ENCODE measurements around the gene GMDS.

DNA sequence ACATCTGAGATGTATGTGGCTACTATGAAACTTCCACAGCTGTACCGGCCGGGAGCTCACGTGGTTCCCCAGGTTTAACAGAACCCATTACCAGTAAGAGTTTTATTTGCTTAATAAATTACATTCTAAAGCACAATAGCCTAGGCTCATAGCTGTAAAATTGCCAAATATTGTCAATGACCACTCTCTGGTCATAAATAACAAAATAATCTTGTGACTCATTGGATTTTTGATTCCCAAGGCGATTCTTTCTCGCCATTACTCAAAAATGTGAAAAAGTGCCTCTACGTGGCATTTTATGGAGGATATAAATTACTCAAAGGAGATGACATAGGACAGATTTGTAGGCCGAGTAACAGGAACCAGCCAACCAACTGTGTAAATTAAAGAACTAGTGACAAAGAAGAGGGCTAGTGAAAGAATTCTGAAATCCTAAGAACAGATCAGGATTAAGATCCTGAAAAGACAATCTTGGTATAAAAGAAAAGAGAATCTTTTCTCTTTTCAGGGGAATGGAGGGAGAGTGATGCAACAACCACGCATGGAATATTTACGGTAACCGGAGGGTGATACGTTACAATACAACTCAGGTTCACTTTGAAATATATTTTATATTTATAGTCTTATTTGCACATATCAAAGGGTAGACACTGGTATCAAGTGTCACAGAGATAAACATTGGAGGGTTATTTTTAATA, 436.0 kb downstream of the GMDS start:
- TF ChIP-seq, protein P1, sequence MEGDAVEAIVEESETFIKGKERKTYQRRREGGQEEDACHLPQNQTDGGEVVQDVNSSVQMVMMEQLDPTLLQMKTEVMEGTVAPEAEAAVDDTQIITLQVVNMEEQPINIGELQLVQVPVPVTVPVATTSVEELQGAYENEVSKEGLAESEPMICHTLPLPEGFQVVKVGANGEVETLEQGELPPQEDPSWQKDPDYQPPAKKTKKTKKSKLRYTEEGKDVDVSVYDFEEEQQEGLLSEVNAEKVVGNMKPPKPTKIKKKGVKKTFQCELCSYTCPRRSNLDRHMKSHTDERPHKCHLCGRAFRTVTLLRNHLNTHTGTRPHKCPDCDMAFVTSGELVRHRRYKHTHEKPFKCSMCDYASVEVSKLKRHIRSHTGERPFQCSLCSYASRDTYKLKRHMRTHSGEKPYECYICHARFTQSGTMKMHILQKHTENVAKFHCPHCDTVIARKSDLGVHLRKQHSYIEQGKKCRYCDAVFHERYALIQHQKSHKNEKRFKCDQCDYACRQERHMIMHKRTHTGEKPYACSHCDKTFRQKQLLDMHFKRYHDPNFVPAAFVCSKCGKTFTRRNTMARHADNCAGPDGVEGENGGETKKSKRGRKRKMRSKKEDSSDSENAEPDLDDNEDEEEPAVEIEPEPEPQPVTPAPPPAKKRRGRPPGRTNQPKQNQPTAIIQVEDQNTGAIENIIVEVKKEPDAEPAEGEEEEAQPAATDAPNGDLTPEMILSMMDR (optimal IDR thresholded peaks at IDR 0.05 in 1 of 3, IDR thresholded peaks at IDR 0.05 in 1 of 3, conservative IDR thresholded peaks at IDR 0.05 in 1 of 3; ENCODE audit: extremely low read depth in 1 of 3, insufficient read depth in 2 of 3, low read length in 3 of 3): no peak
- no peak for TF ChIP-seq EZH2 (IDR thresholded peaks at IDR 0.05; ENCODE audit: low read length)

All from keratinocyte (primary cell).